A549 treated with AZD9567 at 1 μM for 4 hours (cell line): Measurements from ENCODE around the gene BPIFA1. TPM values are rescaled to one million over a fixed set of nuclear protein-coding genes. Genes with fewer than 3 reads are reported as not detected.

Experiments used
- total RNA-seq: library from RNA; stranded (reverse); fragments of 200-300 nt; extraction: Qiagen RNA extraction; gene quantifications from 5 replicates; pipeline ENCODE4 v1.2.3, GENCODE V29; 2022; ENCODE audit not compliant: insufficient read depth

BPIFA1 gene
- total RNA-seq: not detected in 5 replicates

DNA sequence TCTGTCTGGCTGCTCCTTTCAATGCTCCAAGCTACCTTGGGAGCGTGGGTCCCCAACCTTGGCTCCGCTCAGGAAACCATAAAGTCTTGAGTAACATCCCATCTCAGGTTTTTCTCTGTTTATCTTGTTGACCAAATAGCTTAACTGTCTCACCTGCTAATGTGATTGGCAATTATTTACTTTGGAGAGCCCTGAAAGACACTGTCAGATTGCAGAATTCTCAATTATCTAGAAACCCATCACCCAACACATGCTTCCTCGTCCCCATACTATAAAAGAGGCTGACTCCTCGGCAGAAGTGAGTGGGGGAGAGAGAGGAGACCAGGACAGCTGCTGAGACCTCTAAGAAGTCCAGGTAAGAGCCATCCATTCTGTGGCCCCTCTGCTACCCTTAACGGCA is at the start of gene BPIFA1:
Gene BPIFA1, plus strand, starts transcription at position 301 of the 400 bp plus-strand sequence. CDS start 1,716 bp downstream, outside the sequence.

DNA sequence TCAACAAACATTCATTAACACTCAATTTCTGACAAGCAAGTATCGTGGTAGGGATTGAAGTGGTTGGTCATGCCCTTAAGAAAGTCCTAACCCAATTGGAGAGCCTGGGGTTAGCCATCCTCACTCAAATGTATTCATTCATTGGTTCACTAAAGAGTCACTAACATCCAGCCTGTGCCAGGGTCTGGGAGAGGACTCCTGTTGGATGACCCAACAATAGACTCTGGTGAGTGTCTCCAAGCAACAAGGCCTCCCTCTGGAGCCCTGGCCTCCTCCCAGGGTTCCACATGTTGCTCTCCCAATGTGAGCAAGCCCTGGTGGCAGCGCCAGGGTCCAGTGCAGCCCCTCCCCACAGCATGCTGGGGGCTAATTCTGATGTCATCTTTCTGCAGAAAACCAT is 18.7 kb upstream of the BPIFA1 start, which contains the start of gene BPIFA3:
Gene BPIFA3, plus strand, starts transcription at position 301 of the 400 bp plus-strand sequence. CDS start 185 bp downstream, outside the sequence.

GRCh38 chr20:33282991-33283555 is 47.3 kb downstream of the BPIFA1 start, which contains the start of gene BPIFB1:
Gene BPIFB1, plus strand, starts transcription at chr20:33283214. Its CDS starts 2,860 bp downstream, at chr20:33286074.

Other genes starting within 250 kb of the BPIFA1 start
- gene SUN5, start 231.6 kb upstream of the BPIFA1 start, total RNA-seq: not detected in 5 replicates
- not detected in 5 replicates for gene BPIFB2, start 228.3 kb upstream of the BPIFA1 start, total RNA-seq
- not detected in 5 replicates for gene BPIFB6, start 204.3 kb upstream of the BPIFA1 start, total RNA-seq
- not detected in 5 replicates for gene BPIFB3, start 182.1 kb upstream of the BPIFA1 start, total RNA-seq
- not detected in 5 replicates for gene BPIFB4, start 156.4 kb upstream of the BPIFA1 start, total RNA-seq
- gene BPIFA2, start 67.8 kb upstream of the BPIFA1 start, total RNA-seq: 0.12 TPM in 1 of 5 replicates, not detected in the others
- not detected in 5 replicates for gene BPIFA3, start 18.6 kb upstream of the BPIFA1 start, total RNA-seq
- gene BPIFB1, start 47.2 kb downstream of the BPIFA1 start, total RNA-seq: 0.11 to 0.16 TPM (median 0.13 TPM) in 3 of 5 replicates, not detected in the others
- gene CDK5RAP1, start 165.5 kb downstream of the BPIFA1 start, total RNA-seq: 27.1 to 37.6 TPM (median 33.5 TPM) in 5 replicates
- gene SNTA1, start 207.8 kb downstream of the BPIFA1 start, total RNA-seq: 10.5 to 14.1 TPM (median 11.8 TPM) in 5 replicates